HFFc6 (cell line): ENCODE data around the gene PKD1L1. TPM values are rescaled to one million over a fixed set of nuclear protein-coding genes. Genes with fewer than 3 reads are reported as not detected.

Experiments
- DNase-seq: peaks from one replicate; pipeline ENCODE4 v3.0.0-alpha.2; 2018
- H3K27ac Mint-ChIP-seq: 2 replicates; pipeline ENCODE4 v1.8.0; 2020; ENCODE audit warnings: mild to moderate bottlenecking, mixed read lengths
- H3K27me3 Mint-ChIP-seq: 2 replicates; pipeline ENCODE4 v1.8.0; 2021; ENCODE audit warnings: mild to moderate bottlenecking, moderate library complexity, mixed read lengths; ENCODE audit not compliant: insufficient read depth
- H3K36me3 Mint-ChIP-seq: 2 replicates; pipeline ENCODE4 v1.8.0; 2021; ENCODE audit warnings: low read depth, mixed read lengths
- H3K4me1 Mint-ChIP-seq: 2 replicates; pipeline ENCODE4 v1.8.0; 2020; ENCODE audit warnings: low read depth, mixed read lengths
- H3K4me3 Mint-ChIP-seq: 2 replicates; pipeline ENCODE4 v1.8.0; 2020; ENCODE audit warnings: mild to moderate bottlenecking, moderate library complexity, mixed read lengths
- H3K9me3 Mint-ChIP-seq: 2 replicates; pipeline ENCODE4 v1.8.0; 2020; ENCODE audit warnings: mild to moderate bottlenecking, mixed read lengths
- total RNA-seq, 6 experiments: library from RNA; stranded (reverse); fragmentation: NEBNext Ultra II Directional; extraction: Animal tissue kit (Norgen Biotek cat#: 25700); gene quantifications; 2 replicates in 1 of 6; 3 replicates in 5 of 6; pipeline ENCODE4 v1.2.3, GENCODE V29; 2021
- TF ChIP-seq, protein P1 (sequence below): fragments of 200-600 bp; sonication (generic); IDR thresholded peaks from 2 replicates; pipeline ENCODE4 v1.5.0; 2021; ENCODE audit warnings: antibody characterized with exemption, mild to moderate bottlenecking

PKD1L1 gene
- total RNA-seq, 6 experiments from 2014 or later = 0.03 to 0.14 TPM; not detected in 4

DNA sequence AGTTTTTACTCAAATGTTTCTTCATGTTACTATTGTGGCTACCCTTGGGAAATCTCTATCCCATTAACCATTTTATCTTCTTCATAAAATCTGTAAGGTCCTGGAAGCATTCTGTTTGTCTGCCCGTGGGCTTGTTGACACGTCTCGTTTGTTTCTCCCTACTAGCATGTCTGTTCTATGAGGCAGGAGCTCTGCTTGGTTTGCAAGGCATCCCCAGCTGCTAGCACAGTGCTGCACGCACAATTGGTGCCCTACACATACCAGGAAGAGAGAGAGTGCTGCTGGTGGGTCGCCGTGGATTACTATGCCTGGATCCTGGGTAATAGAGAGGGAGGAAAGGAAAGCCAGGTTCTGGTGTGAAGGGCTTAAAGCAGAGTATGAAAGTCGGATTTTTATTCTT, 200.2 kb downstream of the PKD1L1 start:
- H3K27ac Mint-ChIP-seq = no peak overlapping the region
- H3K36me3 Mint-ChIP-seq = no peaks in the 10 kb centered on the region; the same call in 1 of the 2 replicates

DNA sequence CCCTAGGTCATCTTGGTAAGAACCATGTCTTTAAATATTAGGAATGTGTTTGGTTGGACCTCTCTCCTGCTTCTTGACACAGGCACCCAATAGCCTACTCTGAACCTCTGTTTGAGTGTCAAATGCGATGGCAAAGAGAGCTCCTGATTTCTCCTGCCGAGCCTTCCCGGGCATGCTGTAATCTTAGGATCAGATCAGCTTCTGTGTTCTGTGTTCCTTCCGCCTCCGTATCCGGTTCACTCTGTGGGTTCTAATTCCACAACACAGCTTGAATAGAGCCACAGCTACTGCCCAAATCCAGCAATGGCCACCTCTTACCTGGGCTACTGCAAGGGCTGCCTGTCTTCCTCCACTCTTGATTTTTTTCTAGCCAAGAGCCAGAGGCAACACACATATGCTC, 201.1 kb downstream of the PKD1L1 start:
- TF ChIP-seq, protein P1, sequence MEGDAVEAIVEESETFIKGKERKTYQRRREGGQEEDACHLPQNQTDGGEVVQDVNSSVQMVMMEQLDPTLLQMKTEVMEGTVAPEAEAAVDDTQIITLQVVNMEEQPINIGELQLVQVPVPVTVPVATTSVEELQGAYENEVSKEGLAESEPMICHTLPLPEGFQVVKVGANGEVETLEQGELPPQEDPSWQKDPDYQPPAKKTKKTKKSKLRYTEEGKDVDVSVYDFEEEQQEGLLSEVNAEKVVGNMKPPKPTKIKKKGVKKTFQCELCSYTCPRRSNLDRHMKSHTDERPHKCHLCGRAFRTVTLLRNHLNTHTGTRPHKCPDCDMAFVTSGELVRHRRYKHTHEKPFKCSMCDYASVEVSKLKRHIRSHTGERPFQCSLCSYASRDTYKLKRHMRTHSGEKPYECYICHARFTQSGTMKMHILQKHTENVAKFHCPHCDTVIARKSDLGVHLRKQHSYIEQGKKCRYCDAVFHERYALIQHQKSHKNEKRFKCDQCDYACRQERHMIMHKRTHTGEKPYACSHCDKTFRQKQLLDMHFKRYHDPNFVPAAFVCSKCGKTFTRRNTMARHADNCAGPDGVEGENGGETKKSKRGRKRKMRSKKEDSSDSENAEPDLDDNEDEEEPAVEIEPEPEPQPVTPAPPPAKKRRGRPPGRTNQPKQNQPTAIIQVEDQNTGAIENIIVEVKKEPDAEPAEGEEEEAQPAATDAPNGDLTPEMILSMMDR = no peak
- Mint-ChIP-seq H3K4me3 (no peak overlapping the region), H3K27me3 (peaks cover 8% of the 10 kb centered on the region), H3K9me3 (peaks cover 5% of the 10 kb centered on the region; the same call in 1 of the 2 replicates), H3K36me3 (no peaks in the 10 kb centered on the region; the same call in 1 of the 2 replicates), H3K27ac (no peak overlapping the region), H3K4me1 (peaks cover 2% of the 10 kb centered on the region)
- DNase-seq = no peak

More for the DNA sequence above, 200.2 kb downstream of the PKD1L1 start:
- TF ChIP-seq, protein P1 = no peak
- Mint-ChIP-seq H3K9me3 (peaks cover 5% of the 10 kb centered on the region; the same call in 1 of the 2 replicates), H3K4me3 (no peak overlapping the region), H3K27me3 (peaks cover 8% of the 10 kb centered on the region), H3K4me1 (no peaks in the 10 kb centered on the region; the same call in 1 of the 2 replicates)
- DNase-seq = no peak

DNA sequence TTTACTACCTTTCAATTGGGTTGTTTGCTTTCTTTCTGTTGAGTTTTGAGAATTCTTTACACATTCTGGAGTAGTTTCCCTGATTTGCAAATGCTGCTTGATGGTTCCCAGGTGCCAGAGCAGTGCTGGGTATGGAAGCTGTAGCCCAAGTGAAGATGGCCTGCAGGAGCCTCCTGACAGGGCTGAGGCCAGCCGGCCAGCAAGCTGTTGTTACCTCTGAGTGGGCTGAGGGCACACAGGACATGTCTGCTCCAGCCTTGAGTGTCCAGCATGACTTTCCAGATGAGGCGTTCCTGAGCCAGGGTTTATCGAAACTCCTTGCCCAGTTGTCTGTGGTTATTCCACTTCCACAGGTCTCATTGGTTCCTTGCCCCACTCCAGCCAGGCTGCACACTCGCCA, 201.8 kb downstream of the PKD1L1 start:
- Mint-ChIP-seq H3K9me3 (peaks cover 5% of the 10 kb centered on the region; the same call in 1 of the 2 replicates), H3K36me3 (no peaks in the 10 kb centered on the region; the same call in 1 of the 2 replicates), H3K27me3 (peaks cover 8% of the 10 kb centered on the region), H3K4me3 (no peak overlapping the region), H3K27ac (no peak overlapping the region), H3K4me1 (peaks cover 8% of the 10 kb centered on the region)
- TF ChIP-seq, protein P1 = no peak
- DNase-seq = no peak

DNA sequence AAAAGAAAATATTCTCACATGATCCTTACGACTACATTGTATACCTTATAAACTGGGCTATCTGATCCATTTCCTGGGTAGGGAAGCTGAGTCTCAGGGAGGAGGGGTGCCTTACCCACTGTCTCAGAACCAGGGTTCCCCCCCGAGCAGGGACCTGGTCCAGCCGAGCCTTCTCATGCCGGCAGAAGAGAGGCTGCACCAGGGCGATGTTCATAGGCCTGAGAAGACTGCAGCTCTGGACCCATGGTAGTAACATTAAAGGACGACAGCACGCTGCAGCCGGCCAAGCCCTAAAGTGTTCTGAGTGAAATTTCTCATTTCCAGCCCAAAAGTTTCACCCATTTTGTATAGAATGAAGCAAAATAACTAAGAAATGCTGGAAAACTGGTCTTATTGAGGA, 203.4 kb downstream of the PKD1L1 start:
- H3K36me3 Mint-ChIP-seq = no peaks in the 10 kb centered on the region
- no peak overlapping the region for H3K4me3 Mint-ChIP-seq
- H3K9me3 Mint-ChIP-seq = no peaks in the 10 kb centered on the region
- TF ChIP-seq, protein P1 = no peak
- peaks cover 8% of the 10 kb centered on the region for H3K4me1 Mint-ChIP-seq
- H3K27ac Mint-ChIP-seq = no peak overlapping the region
- peaks cover 10% of the 10 kb centered on the region for H3K27me3 Mint-ChIP-seq
- DNase-seq = no peak

DNA sequence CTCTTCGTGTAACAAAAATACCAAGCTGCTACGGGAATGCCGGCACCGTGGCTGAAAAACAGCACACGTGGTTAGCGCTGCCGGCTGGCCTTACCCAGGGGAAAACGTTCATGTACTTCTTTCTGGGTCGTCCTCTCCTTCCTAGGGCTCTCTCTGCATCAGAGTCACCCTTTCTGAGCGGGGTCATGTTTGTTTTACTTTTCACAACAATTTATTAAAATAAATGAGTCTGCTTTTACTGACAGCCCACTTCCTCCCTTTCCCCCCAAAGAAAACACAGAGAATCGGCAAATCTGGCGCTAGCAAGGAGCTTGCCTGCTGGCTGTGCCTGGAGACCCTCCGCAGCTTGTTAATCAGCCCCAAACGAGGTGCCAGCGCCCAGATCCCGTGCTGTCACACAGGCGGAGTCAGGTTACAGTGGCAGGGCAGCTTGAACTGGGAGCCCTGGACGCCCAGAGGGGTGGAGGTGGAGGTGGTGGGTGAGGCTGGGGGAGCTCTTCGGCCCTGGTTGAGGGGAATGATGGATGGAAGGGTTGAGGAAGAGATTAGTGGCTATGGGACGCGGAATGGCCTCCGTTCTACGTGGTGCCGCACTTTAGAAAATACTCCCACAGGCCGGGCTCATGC, 204.2 kb downstream of the PKD1L1 start:
- Mint-ChIP-seq H3K9me3 (no peaks in the 10 kb centered on the region), H3K27me3 (peaks cover 10% of the 10 kb centered on the region), H3K36me3 (no peaks in the 10 kb centered on the region), H3K4me3 (no peak overlapping the region), H3K4me1 (peaks cover 8% of the 10 kb centered on the region), H3K27ac (no peak overlapping the region)
- no peak for DNase-seq
- TF ChIP-seq, protein P1 = no peak
